ENCODE data around the gene MTO1. TPM values are rescaled to one million over a fixed set of nuclear protein-coding genes. Genes with fewer than 3 reads are reported as not detected.
"Not testable (repeated sequence)": the region's sequence is repeated elsewhere in the genome, so short reads cannot be mapped to it uniquely, and the experiment has no call there.

Gene MTO1
- total RNA-seq, 4 donors from 2014 or later: 16.4 to 43.4 (median 21.9) TPM

GRCh38 chr6:73455865-73456629, 5.5 kb upstream of the MTO1 start:
- TF ChIP-seq CTCF (IDR thresholded peaks at IDR 0.05 in 4 of 5, conservative IDR thresholded peaks at IDR 0.05 in 1 of 5) (no peak), POLR2A (IDR thresholded peaks at IDR 0.05) (no peak)
- intact Hi-C loops (cut with DNase I; ENCODE audit: low total_unique reads) (no loop called here), in situ Hi-C loops (cut with MboI; ENCODE audit: low sequenced_read_pairs in 4 of 4) (no loop called here)
- H3K4me3 ChIP-seq: no peak overlapping the region
- H3K27me3 ChIP-seq: peaks cover 3 to 14% (median 8%) of the 10 kb centered on the region in 3 donors
- no peak overlapping the region for H3K27ac ChIP-seq
- no peaks in the 10 kb centered on the region for H3K9me3 ChIP-seq
- ATAC-seq: no peak
- peaks cover 4 to 15% of the 10 kb centered on the region in 2 donors for H3K4me1 ChIP-seq
- H3K36me3 ChIP-seq: no peaks in the 10 kb centered on the region
- no peak for DNase-seq

- in situ Hi-C loops (cut with MboI; ENCODE audit: low sequenced_read_pairs in 4 of 4); ATAC-seq; H3K4me3 ChIP-seq; DNase-seq; H3K36me3 ChIP-seq; H3K9me3 ChIP-seq; H3K27me3 ChIP-seq; intact Hi-C loops (cut with DNase I; ENCODE audit: low total_unique reads); H3K27ac ChIP-seq: not testable (repeated sequence)
- H3K4me1 ChIP-seq: peaks cover 6 to 12% of the 10 kb centered on the region in 2 donors
Observed at GRCh38 chr6:73459474-73459873, 2.1 kb upstream of the MTO1 start.

- no peak overlapping the region for H3K27ac ChIP-seq
- intact Hi-C loops (cut with DNase I; ENCODE audit: low total_unique reads): loop anchor here (5.0 kb wide), 1 partner anchor 192 kb away; the partner anchor contains the start of gene SLC17A5
- DNase-seq (no peak), ATAC-seq (no peak)
- no peak overlapping the region for H3K4me3 ChIP-seq
- peaks cover 6 to 12% of the 10 kb centered on the region in 2 donors for H3K4me1 ChIP-seq
- no peaks in the 10 kb centered on the region for H3K27me3 ChIP-seq
- TF ChIP-seq POLR2A (IDR thresholded peaks at IDR 0.05) (no peak), CTCF (IDR thresholded peaks at IDR 0.05 in 4 of 5, conservative IDR thresholded peaks at IDR 0.05 in 1 of 5) (no peak)
- H3K36me3 ChIP-seq: no peaks in the 10 kb centered on the region
- no peaks in the 10 kb centered on the region for H3K9me3 ChIP-seq
- in situ Hi-C loops (cut with MboI; ENCODE audit: low sequenced_read_pairs in 4 of 4): no loop called here
Observed at GRCh38 chr6:73460056-73460455, 1.5 kb upstream of the MTO1 start.

GRCh38 chr6:73471686-73472290, 10.3 kb downstream of the MTO1 start:
- Histone ChIP-seq H3K27me3 (no peaks in the 10 kb centered on the region), H3K4me3 (no peak overlapping the region), H3K36me3 (peaks cover 0 to 96% of the 10 kb centered on the region in 2 donors), H3K4me1 (no peaks in the 10 kb centered on the region), H3K27ac (no peak overlapping the region), H3K9me3 (no peaks in the 10 kb centered on the region)
- in situ Hi-C loops (cut with MboI; ENCODE audit: low sequenced_read_pairs in 4 of 4) (no loop called here), intact Hi-C loops (cut with DNase I; ENCODE audit: low total_unique reads) (no loop called here)
- TF ChIP-seq POLR2A (IDR thresholded peaks at IDR 0.05): no peak
- TF ChIP-seq CTCF (IDR thresholded peaks at IDR 0.05 in 4 of 5, conservative IDR thresholded peaks at IDR 0.05 in 1 of 5): no peak
- ATAC-seq (no peak), DNase-seq (no peak)

GRCh38 chr6:73476723-73477122, 15.2 kb downstream of the MTO1 start:
- TF ChIP-seq CTCF (IDR thresholded peaks at IDR 0.05 in 4 of 5, conservative IDR thresholded peaks at IDR 0.05 in 1 of 5) (no peak), POLR2A (IDR thresholded peaks at IDR 0.05) (no peak)
- ATAC-seq: no peak
- Histone ChIP-seq H3K4me1 (no peaks in the 10 kb centered on the region), H3K27me3 (no peaks in the 10 kb centered on the region), H3K36me3 (peaks cover 0 to 90% of the 10 kb centered on the region in 2 donors), H3K4me3 (no peak overlapping the region), H3K9me3 (no peaks in the 10 kb centered on the region), H3K27ac (no peak overlapping the region)
- in situ Hi-C loops (cut with MboI; ENCODE audit: low sequenced_read_pairs in 4 of 4): loop anchor here in 2 of 4 donors (25.0 kb wide), 1 partner anchor 1761 kb away; the partner anchor contains the start of gene COX7A2 (in 2 of the 2)
- DNase-seq: no peak
- intact Hi-C loops (cut with DNase I; ENCODE audit: low total_unique reads): no loop called here
